CD14-positive monocyte (primary cell): ENCODE measurements around the gene FBF1. TPM values are rescaled to one million over a fixed set of nuclear protein-coding genes. Genes with fewer than 3 reads are reported as not detected.
A peak's percentile ranks its signal among the peaks of the same experiment; 100 is the strongest.

ENCODE experiments used
- DNase-seq, 3 donors: peaks; one replicate each; pipeline ENCODE4 v3.0.0-alpha.2; 2011 to 2022
- H2AFZ ChIP-seq: 2 replicates; pipeline ENCODE4 v1.6.0; 2012; ENCODE audit warnings: mild to moderate bottlenecking, low read depth, low read length, inconsistent platforms; ENCODE audit not compliant: insufficient read depth, poor library complexity, severe bottlenecking
- H3K27ac ChIP-seq, 2 donors: 1 replicate in 1 of 2; 2 replicates in 1 of 2; pipeline ENCODE4 v1.5.1; 2012 to 2013; ENCODE audit warnings: low read length in 2 of 2, control low read depth in 1 of 2, inconsistent platforms in 1 of 2, low read depth in 1 of 2, mild to moderate bottlenecking in 1 of 2
- H3K27me3 ChIP-seq, 2 donors: one replicate each; pipeline versions ENCODE4 v1.6.0 to v1.6.1; 2011 to 2013; ENCODE audit warnings: low read length in 2 of 2; ENCODE audit not compliant: control insufficient read depth in 2 of 2, insufficient read depth in 2 of 2
- H3K36me3 ChIP-seq, 2 donors: replicated peaks in 1 of 2; 1 replicate in 1 of 2; 2 replicates in 1 of 2; pipeline versions ENCODE4 v1.5.1 to v1.6.1; 2012 to 2013; ENCODE audit warnings: low read length in 2 of 2, control low read depth in 1 of 2, inconsistent platforms in 1 of 2, mild to moderate bottlenecking in 1 of 2; ENCODE audit not compliant: insufficient read depth in 2 of 2, control insufficient read depth in 1 of 2
- H3K4me1 ChIP-seq, 2 donors: 1 replicate in 1 of 2; 2 replicates in 1 of 2; pipeline versions ENCODE4 v1.5.1 to v1.6.1; 2012 to 2013; ENCODE audit warnings: low read length in 2 of 2, control low read depth in 1 of 2, inconsistent platforms in 1 of 2, mild to moderate bottlenecking in 1 of 2, moderate library complexity in 1 of 2; ENCODE audit not compliant: insufficient read depth in 2 of 2, control insufficient read depth in 1 of 2
- H3K4me2 ChIP-seq: replicated peaks from 2 replicates; pipeline ENCODE3; 2012; ENCODE audit warnings: low read length, moderate library complexity, mild to moderate bottlenecking; ENCODE audit not compliant: poor library complexity, severe bottlenecking; ENCODE audit errors: extremely low read depth
- H3K4me3 ChIP-seq, 3 experiments: fragments of 200-600 bp in 1 of 3; sonication (generic) in 1 of 3; replicated peaks in 1 of 3; 1 replicate in 2 of 3; 2 replicates in 1 of 3; pipeline ENCODE4 v1.5.1; 2011 to 2013; ENCODE audit warnings: low read length in 3 of 3, mild to moderate bottlenecking in 3 of 3, control low read depth in 2 of 3, low read depth in 2 of 3, inconsistent platforms in 1 of 3, moderate library complexity in 1 of 3
- H3K79me2 ChIP-seq: 2 replicates; pipeline ENCODE4 v1.6.0; 2012; ENCODE audit warnings: mild to moderate bottlenecking, control low read depth, inconsistent platforms, low read length, moderate library complexity; ENCODE audit not compliant: insufficient read depth
- H3K9ac ChIP-seq: 2 replicates; pipeline ENCODE4 v1.6.0; 2017; ENCODE audit warnings: low read length, mild to moderate bottlenecking; ENCODE audit not compliant: insufficient read depth, poor library complexity, severe bottlenecking
- H3K9me3 ChIP-seq, 2 donors: replicated peaks in 1 of 2; 1 replicate in 1 of 2; 2 replicates in 1 of 2; pipeline versions ENCODE4 v1.5.1 to v1.6.1; 2012 to 2013; ENCODE audit warnings: low read length in 2 of 2, control low read depth in 1 of 2; ENCODE audit not compliant: control insufficient read depth in 1 of 2, insufficient read depth in 1 of 2
- H4K20me1 ChIP-seq: 2 replicates; pipeline ENCODE4 v1.6.0; 2012; ENCODE audit warnings: mild to moderate bottlenecking, low read length, control low read depth, moderate library complexity; ENCODE audit not compliant: insufficient read depth
- H3K27ac Mint-ChIP-seq, 7 donors: one replicate each; pipeline ENCODE4 v1.8.0; 2020; ENCODE audit warnings: mild to moderate bottlenecking in 7 of 7, mixed read lengths in 7 of 7, moderate library complexity in 6 of 7, inconsistent platforms in 2 of 7
- H3K27me3 Mint-ChIP-seq, 3 donors: one replicate each; pipeline ENCODE4 v1.8.0; 2021 to 2022; ENCODE audit warnings: low read depth in 3 of 3, mild to moderate bottlenecking in 3 of 3, mixed read lengths in 3 of 3, moderate library complexity in 3 of 3, inconsistent platforms in 1 of 3
- H3K36me3 Mint-ChIP-seq, 2 donors: one replicate each; pipeline ENCODE4 v1.8.0; 2020; ENCODE audit warnings: mixed read lengths in 2 of 2, inconsistent platforms in 1 of 2, mild to moderate bottlenecking in 1 of 2
- H3K4me1 Mint-ChIP-seq: one replicate; pipeline ENCODE4 v1.8.0; 2020; ENCODE audit warnings: mild to moderate bottlenecking, mixed read lengths
- H3K4me3 Mint-ChIP-seq, 2 donors: one replicate each; pipeline ENCODE4 v1.8.0; 2020; ENCODE audit warnings: mild to moderate bottlenecking in 2 of 2, mixed read lengths in 2 of 2, moderate library complexity in 1 of 2
- H3K9me3 Mint-ChIP-seq, 7 donors: one replicate each; pipeline ENCODE4 v1.8.0; 2020 to 2022; ENCODE audit warnings: mixed read lengths in 7 of 7, mild to moderate bottlenecking in 6 of 7, moderate library complexity in 6 of 7, inconsistent platforms in 2 of 7
- CTCF ChIP-seq: fragments of 200-600 bp; IDR thresholded peaks from one replicate; pipeline ENCODE4 v1.8.0; 2022; ENCODE audit warnings: antibody characterized with exemption, mild to moderate bottlenecking
- WGBS: methylation state at CpG from one replicate; pipeline ENCODE4 v1.1.5; 2013; ENCODE audit warnings: missing lambda C conversion rate; ENCODE audit not compliant: insufficient coverage; 5-methylcytosine and 5-hydroxymethylcytosine counted together
- intact Hi-C, 2 donors: fragments of 100-400 bp; cut with micrococcal nuclease; formaldehyde crosslinking; loops; one replicate each; pipeline versions ENCODE4 v1.15.0 to v1.15.1; 2023
- polyA plus RNA-seq, 3 donors: library from polyadenylated mRNA; depleted of rRNA in 1 of 3; unstranded in 2 of 3; stranded (reverse) in 1 of 3; fragments of 300-500 nt in 2 of 3; fragments of >200 nt in 1 of 3; fragmentation: Illumina TruSeq in 2 of 3; gene quantifications; 1 replicate in 2 of 3; 2 replicates in 1 of 3; pipeline ENCODE4 v1.2.3, GENCODE V29; 2012 to 2021

FBF1 gene
- polyA plus RNA-seq, 3 donors: 0.32 to 4.4 (median 0.62) TPM

GRCh38 chr17:75880266-75880665, 60.6 kb downstream of the FBF1 start:
- Histone ChIP-seq H3K9me3 (peaks cover 0 to 5% of the 10 kb centered on the region in 2 donors), H4K20me1 (no peaks in the 10 kb centered on the region), H3K27me3 (peaks cover 16 to 48% of the 10 kb centered on the region in 2 donors), H3K79me2 (no peaks in the 10 kb centered on the region), H3K36me3 (no peaks in the 10 kb centered on the region), H2AFZ (no peak overlapping the region), H3K4me3 (no peak overlapping the region), H3K27ac (no peak overlapping the region), H3K4me1 (peaks cover 36 to 40% of the 10 kb centered on the region in 2 donors), H3K9ac (no peak overlapping the region), H3K4me2 (no peak overlapping the region)
- TF ChIP-seq CTCF: no peak
- intact Hi-C loops: no loop called here
- 72% methylated on average over 4 of the region's 7 CpGs for WGBS
- H3K4me1 Mint-ChIP-seq: peaks cover 34% of the 10 kb centered on the region
- peaks cover 0 to 16% (median 4%) of the 10 kb centered on the region in 7 donors for H3K9me3 Mint-ChIP-seq
- H3K27me3 Mint-ChIP-seq: peaks cover 52 to 69% (median 58%) of the 10 kb centered on the region in 3 donors
- H3K36me3 Mint-ChIP-seq: peaks cover 2 to 6% of the 10 kb centered on the region in 2 donors
- no peak for DNase-seq
- peak overlapping the region in 1 of 2 donors; percentile 80 for H3K4me3 Mint-ChIP-seq
- no peak overlapping the region for H3K27ac Mint-ChIP-seq

- H3K9me3 ChIP-seq: peaks cover 0 to 5% of the 10 kb centered on the region in 2 donors
- Mint-ChIP-seq H3K27me3 (peaks cover 55 to 73% (median 55%) of the 10 kb centered on the region in 3 donors), H3K27ac (peak within 1 kb of the TSS in 2 of 7 donors; percentile 46 to 60), H3K36me3 (peaks cover 2 to 6% of the 10 kb centered on the region in 2 donors), H3K9me3 (peaks cover 0 to 14% (median 4%) of the 10 kb centered on the region in 7 donors), H3K4me1 (peaks cover 28% of the 10 kb centered on the region), H3K4me3 (peak within 1 kb of the TSS; percentile 73 to 95)
- H2AFZ ChIP-seq: peak within 1 kb of the TSS; percentile 76
- no peaks in the 10 kb centered on the region for H3K79me2 ChIP-seq
- H4K20me1 ChIP-seq: no peaks in the 10 kb centered on the region
- peak within 1 kb of the TSS; percentile 8 to 68 (median 23) for H3K4me3 ChIP-seq
- no peaks in the 10 kb centered on the region for H3K36me3 ChIP-seq
- H3K9ac ChIP-seq: no peak within 1 kb of the TSS
- peak within 1 kb of the TSS; percentile 80 for H3K4me2 ChIP-seq
- under 1% methylated on average over 83 of the region's 87 CpGs for WGBS
- TF ChIP-seq CTCF: peak; percentile 54
- H3K27me3 ChIP-seq: peaks cover 16 to 48% of the 10 kb centered on the region in 2 donors
- DNase-seq: peak in 2 of 3 donors; percentile 37 to 47
- H3K27ac ChIP-seq: no peak within 1 kb of the TSS
- intact Hi-C loops: no loop called here
- peaks cover 27 to 38% of the 10 kb centered on the region in 2 donors for H3K4me1 ChIP-seq
Observed at GRCh38 chr17:75878174-75878998, 62.5 kb downstream of the FBF1 start, which contains the start of gene TRIM47. Gene TRIM47, minus strand, starts transcription at chr17:75878581. Its CDS starts 33 bp downstream, at chr17:75878548.
